ENCODE data around the gene CAP1.
A peak's percentile ranks its signal among the peaks of the same experiment; 100 is the strongest.

Gene CAP1

DNA sequence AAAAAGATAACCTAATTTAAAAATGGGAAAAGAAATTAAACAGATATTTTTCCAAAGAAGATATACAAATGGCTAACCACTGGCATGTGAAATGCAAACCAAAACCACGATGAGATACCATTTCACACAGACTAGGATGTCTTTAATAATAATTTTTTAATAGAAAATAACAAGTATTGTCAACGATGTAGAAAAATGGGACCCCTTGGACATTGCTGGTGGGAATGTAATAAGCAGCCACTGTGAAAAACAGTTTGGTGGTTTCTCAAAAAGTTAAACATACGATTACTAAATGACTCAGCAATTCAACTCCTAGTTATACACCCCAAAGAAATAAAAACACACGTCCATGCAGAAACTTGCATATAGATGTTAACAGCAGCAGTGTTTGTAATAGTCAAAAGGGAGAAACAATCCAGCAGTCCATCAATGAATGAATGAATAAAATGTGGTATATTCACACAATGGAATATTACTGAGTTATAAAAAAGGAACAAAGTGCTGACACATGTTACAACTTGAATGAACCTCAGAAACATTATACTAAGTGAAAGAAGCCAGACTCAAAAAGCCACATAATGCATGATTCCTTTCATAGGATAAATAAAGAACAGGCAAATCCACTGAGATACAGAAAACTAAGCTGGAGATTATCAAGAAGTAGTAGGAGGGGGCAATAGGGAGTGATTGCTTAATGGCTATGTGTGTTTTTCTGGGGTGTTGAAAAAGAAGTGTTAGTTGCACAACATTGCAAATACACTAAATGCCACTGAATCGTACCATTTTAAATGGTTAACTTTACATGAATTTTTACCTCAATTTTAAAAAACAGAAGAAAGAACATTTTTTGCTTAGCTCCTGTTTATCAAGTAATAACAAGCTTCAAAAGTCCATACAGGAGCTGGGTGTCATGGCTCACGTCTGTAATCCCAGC, 52.4 kb downstream of the CAP1 start:
- H3K4me3 Mint-ChIP-seq = no peak overlapping the region
- peaks cover 10% of the 10 kb centered on the region for H3K4me1 Mint-ChIP-seq
- H3K9me3 Mint-ChIP-seq = no peaks in the 10 kb centered on the region
- H3K36me3 Mint-ChIP-seq (ENCODE audit: low read depth) = peaks cover 34% of the 10 kb centered on the region
- no peak overlapping the region for H3K27ac Mint-ChIP-seq
- TF ChIP-seq, protein P1, sequence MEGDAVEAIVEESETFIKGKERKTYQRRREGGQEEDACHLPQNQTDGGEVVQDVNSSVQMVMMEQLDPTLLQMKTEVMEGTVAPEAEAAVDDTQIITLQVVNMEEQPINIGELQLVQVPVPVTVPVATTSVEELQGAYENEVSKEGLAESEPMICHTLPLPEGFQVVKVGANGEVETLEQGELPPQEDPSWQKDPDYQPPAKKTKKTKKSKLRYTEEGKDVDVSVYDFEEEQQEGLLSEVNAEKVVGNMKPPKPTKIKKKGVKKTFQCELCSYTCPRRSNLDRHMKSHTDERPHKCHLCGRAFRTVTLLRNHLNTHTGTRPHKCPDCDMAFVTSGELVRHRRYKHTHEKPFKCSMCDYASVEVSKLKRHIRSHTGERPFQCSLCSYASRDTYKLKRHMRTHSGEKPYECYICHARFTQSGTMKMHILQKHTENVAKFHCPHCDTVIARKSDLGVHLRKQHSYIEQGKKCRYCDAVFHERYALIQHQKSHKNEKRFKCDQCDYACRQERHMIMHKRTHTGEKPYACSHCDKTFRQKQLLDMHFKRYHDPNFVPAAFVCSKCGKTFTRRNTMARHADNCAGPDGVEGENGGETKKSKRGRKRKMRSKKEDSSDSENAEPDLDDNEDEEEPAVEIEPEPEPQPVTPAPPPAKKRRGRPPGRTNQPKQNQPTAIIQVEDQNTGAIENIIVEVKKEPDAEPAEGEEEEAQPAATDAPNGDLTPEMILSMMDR (IDR thresholded peaks at IDR 0.05; ENCODE audit: unreplicated experiment in 3 of 3) = no peak
- H3K27me3 Mint-ChIP-seq (ENCODE audit: low read depth) = peaks cover 5% of the 10 kb centered on the region

DNA sequence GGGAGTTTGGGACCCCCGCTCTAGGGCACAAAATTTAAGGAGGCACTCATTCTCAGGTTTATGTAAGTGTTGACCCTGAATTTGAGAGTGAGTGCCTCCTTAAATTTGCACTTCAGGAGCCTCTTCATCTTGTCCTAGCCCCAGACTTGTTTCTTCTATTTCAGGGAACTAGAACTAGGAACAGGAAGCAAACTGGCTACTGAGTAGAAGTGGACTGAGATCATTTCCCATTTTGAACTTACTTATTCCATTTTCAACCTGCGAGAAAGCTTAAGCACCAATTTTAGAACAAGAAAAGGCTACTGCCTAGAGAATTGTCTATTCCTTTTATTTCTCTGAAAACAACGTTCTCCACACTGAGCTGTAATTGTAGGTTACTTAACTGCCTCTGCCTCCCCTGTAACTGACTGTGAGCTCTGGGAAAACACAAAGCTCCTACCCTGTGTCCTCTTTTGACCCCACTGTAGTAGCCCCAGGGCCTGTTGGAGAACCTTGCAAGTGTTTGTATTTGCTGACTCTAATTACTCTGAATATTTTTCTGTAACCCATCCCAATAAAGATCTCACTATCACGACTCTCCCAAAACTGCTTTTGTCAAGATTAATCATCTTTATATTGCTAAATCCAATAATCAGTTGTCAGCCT, 54.1 kb downstream of the CAP1 start:
- Mint-ChIP-seq H3K27me3 (ENCODE audit: low read depth) (peaks cover 5% of the 10 kb centered on the region), H3K27ac (no peak overlapping the region), H3K4me1 (peaks cover 10% of the 10 kb centered on the region), H3K4me3 (no peak overlapping the region), H3K9me3 (no peaks in the 10 kb centered on the region), H3K36me3 (ENCODE audit: low read depth) (peaks cover 29% of the 10 kb centered on the region)
- TF ChIP-seq, protein P1 (IDR thresholded peaks at IDR 0.05; ENCODE audit: unreplicated experiment in 3 of 3) = no peak

DNA sequence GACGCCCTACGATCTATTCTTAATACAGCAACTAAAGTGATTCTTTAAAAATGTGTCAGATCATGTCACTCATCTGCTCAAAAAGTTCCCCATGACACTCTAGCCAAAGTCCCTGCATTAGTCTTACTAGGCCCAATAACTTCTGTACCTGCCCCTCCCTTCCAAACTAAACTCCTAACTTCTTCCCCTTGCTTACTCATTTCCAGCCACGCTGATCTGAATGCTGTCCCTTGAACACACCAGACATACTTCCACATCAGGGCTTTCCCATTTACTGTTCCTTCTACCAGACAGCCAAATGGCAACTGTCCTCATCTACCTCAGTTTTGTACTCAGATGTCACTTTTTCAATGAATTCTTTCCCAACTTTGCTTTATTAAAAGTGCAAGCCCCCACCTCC, 55.3 kb downstream of the CAP1 start:
- Mint-ChIP-seq H3K36me3 (ENCODE audit: low read depth) (peaks cover 18% of the 10 kb centered on the region), H3K4me1 (peaks cover 10% of the 10 kb centered on the region), H3K27ac (no peak overlapping the region), H3K4me3 (peak overlapping the region; percentile 16 to 36 (median 24)), H3K9me3 (no peaks in the 10 kb centered on the region), H3K27me3 (ENCODE audit: low read depth) (peaks cover 15% of the 10 kb centered on the region)
- TF ChIP-seq, protein P1 (IDR thresholded peaks at IDR 0.05; ENCODE audit: unreplicated experiment in 3 of 3) = no peak

DNA sequence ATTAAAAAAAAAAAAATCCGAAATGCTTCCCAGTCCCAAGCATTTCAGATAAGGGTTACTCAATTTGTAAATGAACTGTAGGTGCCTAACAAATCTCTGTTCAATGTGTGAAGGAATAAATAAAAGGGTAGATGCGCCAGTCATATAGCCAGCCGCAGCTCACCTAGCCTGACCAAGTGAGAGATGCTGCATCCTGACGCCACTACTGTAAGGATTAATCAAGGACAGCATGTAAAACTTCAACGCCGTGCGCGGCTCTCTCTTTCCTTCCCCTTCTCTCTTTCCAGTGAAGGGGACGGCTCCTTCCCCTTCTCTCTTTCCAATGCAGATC, 56.1 kb downstream of the CAP1 start:
- Mint-ChIP-seq H3K4me3 (peak overlapping the region; percentile 94 to 97 (median 95)), H3K4me1 (peaks cover 10% of the 10 kb centered on the region), H3K9me3 (no peaks in the 10 kb centered on the region), H3K27ac (peak overlapping the region; percentile 45 to 82 (median 46)), H3K27me3 (ENCODE audit: low read depth) (peaks cover 18% of the 10 kb centered on the region), H3K36me3 (ENCODE audit: low read depth) (peaks cover 14% of the 10 kb centered on the region)
- TF ChIP-seq, protein P1 (IDR thresholded peaks at IDR 0.05; ENCODE audit: unreplicated experiment in 3 of 3) = no peak

DNA sequence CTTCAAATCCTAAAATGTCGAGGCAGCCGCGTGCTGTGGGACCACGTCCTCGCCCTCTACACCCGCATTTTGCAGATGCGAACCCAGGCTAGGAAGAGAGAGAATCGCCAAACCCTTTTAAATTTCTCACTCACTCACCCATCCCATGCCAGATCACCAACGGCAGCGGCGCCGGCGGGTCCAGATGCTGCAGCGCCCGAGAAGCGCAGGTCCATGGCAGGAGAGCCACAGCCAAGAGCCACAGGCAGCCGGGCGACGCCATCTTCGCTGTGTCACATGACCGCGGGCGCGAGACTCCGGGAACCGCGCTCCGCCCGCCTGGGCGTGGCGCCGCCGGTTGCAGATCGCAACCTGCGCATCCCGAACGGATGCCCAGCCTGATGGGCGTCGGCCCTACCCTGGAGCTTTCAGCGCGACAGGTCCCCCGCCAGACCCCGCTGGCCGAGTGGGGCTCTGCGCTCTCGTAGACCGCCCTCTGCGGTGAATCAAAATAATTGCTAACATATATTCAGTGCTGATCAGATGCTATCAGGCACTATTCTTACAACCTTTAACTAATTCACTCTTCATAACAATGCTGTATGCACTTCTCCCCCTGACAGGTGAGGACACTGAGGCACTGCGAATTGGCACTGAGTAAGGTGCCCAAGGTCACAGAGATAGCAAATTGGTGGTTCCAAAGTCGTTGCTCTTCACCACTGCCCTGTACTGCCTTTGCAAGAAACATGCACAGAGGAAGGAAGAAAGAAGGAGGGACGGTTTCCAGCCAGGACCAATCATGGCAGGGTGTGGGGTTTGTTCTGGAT, 56.7 kb downstream of the CAP1 start, which contains the start of gene PPT1:
Gene PPT1, minus strand, starts transcription at position 276 of the 806 bp plus-strand sequence. Its CDS starts 14 bp downstream, at position 262.
- H3K4me3 Mint-ChIP-seq = peak within 1 kb of the TSS; percentile 94 to 97 (median 95)

More for the DNA sequence above, 56.7 kb downstream of the CAP1 start, which contains the start of gene PPT1:
- TF ChIP-seq, protein P1 (IDR thresholded peaks at IDR 0.05; ENCODE audit: unreplicated experiment in 3 of 3) = peak in 2 of 3 experiments; percentile 20 to 37
- peak within 1 kb of the TSS; percentile 45 to 82 (median 46) for H3K27ac Mint-ChIP-seq
- peaks cover 13% of the 10 kb centered on the region for H3K36me3 Mint-ChIP-seq (ENCODE audit: low read depth)
- peaks cover under 1% of the 10 kb centered on the region for H3K9me3 Mint-ChIP-seq
- peaks cover 10% of the 10 kb centered on the region for H3K4me1 Mint-ChIP-seq
- H3K27me3 Mint-ChIP-seq (ENCODE audit: low read depth) = peaks cover 18% of the 10 kb centered on the region
